ENCODE measurements around the gene SULT1C3. TPM values are rescaled to one million over a fixed set of nuclear protein-coding genes. Genes with fewer than 3 reads are reported as not detected.

Gene SULT1C3
- not detected for polyA plus RNA-seq (2013, experiment 1 of 2)
- not detected for polyA plus RNA-seq (2013, experiment 2 of 2)

- Histone ChIP-seq H3K27ac (ENCODE audit: low read depth, low read length, severe bottlenecking) (no peak within 1 kb of the TSS), H3K9me3 (ENCODE audit: control insufficient read depth, low read length) (no peaks in the 10 kb centered on the region), H3K4me3 (ENCODE audit: extremely low read depth, insufficient read depth, low read length, poor library complexity, severe bottlenecking) (no peak within 1 kb of the TSS), H3K4me1 (ENCODE audit: control insufficient read depth, insufficient read depth, low read length, poor library complexity, severe bottlenecking) (no peaks in the 10 kb centered on the region), H3K36me3 (ENCODE audit: control insufficient read depth, insufficient read depth, low read length) (no peaks in the 10 kb centered on the region)
- WGBS, 2 experiments (ENCODE audit: insufficient coverage in 2 of 2): no CpG with 5 or more reads among the region's 2 CpGs
Measured at GRCh38 chr2:108239786-108240185, at the start of gene SULT1C3. Gene SULT1C3 (plus strand): TSS chr2:108239968. CDS start chr2:108247195, 7,227 bp downstream.

- Histone ChIP-seq H3K36me3 (ENCODE audit: control insufficient read depth, insufficient read depth, low read length) (no peaks in the 10 kb centered on the region), H3K9me3 (ENCODE audit: control insufficient read depth, low read length) (no peaks in the 10 kb centered on the region), H3K4me1 (ENCODE audit: control insufficient read depth, insufficient read depth, low read length, poor library complexity, severe bottlenecking) (no peaks in the 10 kb centered on the region), H3K27ac (ENCODE audit: low read depth, low read length, severe bottlenecking) (no peak overlapping the region), H3K4me3 (ENCODE audit: extremely low read depth, insufficient read depth, low read length, poor library complexity, severe bottlenecking) (no peak overlapping the region)
- 94 to 100% methylated on average over 1 to 2 of the region's 3 CpGs for WGBS, 2 experiments (ENCODE audit: insufficient coverage in 2 of 2)
Measured at GRCh38 chr2:108193251-108193650, 46.5 kb upstream of the SULT1C3 start.

- H3K36me3 ChIP-seq (ENCODE audit: control insufficient read depth, insufficient read depth, low read length): no peaks in the 10 kb centered on the region
Measured at GRCh38 chr2:108194409-108195132, 45.2 kb upstream of the SULT1C3 start.

GRCh38 chr2:108195133-108195439, 44.7 kb upstream of the SULT1C3 start:
- Histone ChIP-seq H3K9me3 (ENCODE audit: control insufficient read depth, low read length) (no peaks in the 10 kb centered on the region), H3K4me3 (ENCODE audit: extremely low read depth, insufficient read depth, low read length, poor library complexity, severe bottlenecking) (no peak overlapping the region), H3K4me1 (ENCODE audit: control insufficient read depth, insufficient read depth, low read length, poor library complexity, severe bottlenecking) (no peaks in the 10 kb centered on the region), H3K27ac (ENCODE audit: low read depth, low read length, severe bottlenecking) (no peak overlapping the region), H3K36me3 (ENCODE audit: control insufficient read depth, insufficient read depth, low read length) (no peaks in the 10 kb centered on the region)

More at GRCh38 chr2:108194409-108195132, 45.2 kb upstream of the SULT1C3 start:
- H3K4me3 ChIP-seq (ENCODE audit: extremely low read depth, insufficient read depth, low read length, poor library complexity, severe bottlenecking): no peak overlapping the region
- 81 to 87% methylated on average over 4 of the region's 7 CpGs for WGBS, 2 experiments (ENCODE audit: insufficient coverage in 2 of 2)
- H3K27ac ChIP-seq (ENCODE audit: low read depth, low read length, severe bottlenecking): no peak overlapping the region
- H3K9me3 ChIP-seq (ENCODE audit: control insufficient read depth, low read length): no peaks in the 10 kb centered on the region
- H3K4me1 ChIP-seq (ENCODE audit: control insufficient read depth, insufficient read depth, low read length, poor library complexity, severe bottlenecking): no peaks in the 10 kb centered on the region

GRCh38 chr2:108199726-108200125, 40.0 kb upstream of the SULT1C3 start:
- Histone ChIP-seq H3K27ac (ENCODE audit: low read depth, low read length, severe bottlenecking) (no peak overlapping the region), H3K4me3 (ENCODE audit: extremely low read depth, insufficient read depth, low read length, poor library complexity, severe bottlenecking) (no peak overlapping the region), H3K9me3 (ENCODE audit: control insufficient read depth, low read length) (no peaks in the 10 kb centered on the region), H3K36me3 (ENCODE audit: control insufficient read depth, insufficient read depth, low read length) (no peaks in the 10 kb centered on the region), H3K4me1 (ENCODE audit: control insufficient read depth, insufficient read depth, low read length, poor library complexity, severe bottlenecking) (no peaks in the 10 kb centered on the region)

- Histone ChIP-seq H3K4me3 (ENCODE audit: extremely low read depth, insufficient read depth, low read length, poor library complexity, severe bottlenecking) (no peak overlapping the region), H3K4me1 (ENCODE audit: control insufficient read depth, insufficient read depth, low read length, poor library complexity, severe bottlenecking) (no peaks in the 10 kb centered on the region), H3K9me3 (ENCODE audit: control insufficient read depth, low read length) (no peaks in the 10 kb centered on the region), H3K36me3 (ENCODE audit: control insufficient read depth, insufficient read depth, low read length) (no peaks in the 10 kb centered on the region), H3K27ac (ENCODE audit: low read depth, low read length, severe bottlenecking) (no peak overlapping the region)
- WGBS, 2 experiments (ENCODE audit: insufficient coverage in 2 of 2): 80 to 89% methylated on average over 1 to 5 of the region's 7 CpGs
Measured at GRCh38 chr2:108200569-108200968, 39.2 kb upstream of the SULT1C3 start.

GRCh38 chr2:108212671-108213070, 27.1 kb upstream of the SULT1C3 start:
- Histone ChIP-seq H3K4me3 (ENCODE audit: extremely low read depth, insufficient read depth, low read length, poor library complexity, severe bottlenecking) (no peak overlapping the region), H3K4me1 (ENCODE audit: control insufficient read depth, insufficient read depth, low read length, poor library complexity, severe bottlenecking) (no peaks in the 10 kb centered on the region), H3K27ac (ENCODE audit: low read depth, low read length, severe bottlenecking) (no peak overlapping the region), H3K9me3 (ENCODE audit: control insufficient read depth, low read length) (peaks cover 16% of the 10 kb centered on the region), H3K36me3 (ENCODE audit: control insufficient read depth, insufficient read depth, low read length) (no peaks in the 10 kb centered on the region)
- WGBS, 2 experiments (ENCODE audit: insufficient coverage in 2 of 2): 95 to 100% methylated on average over 1 to 3 of the region's 3 CpGs

GRCh38 chr2:108215794-108216211, 24.0 kb upstream of the SULT1C3 start:
- H3K4me3 ChIP-seq (ENCODE audit: extremely low read depth, insufficient read depth, low read length, poor library complexity, severe bottlenecking): no peak overlapping the region
- 78 to 79% methylated on average over 2 to 3 of the region's 3 CpGs for WGBS, 2 experiments (ENCODE audit: insufficient coverage in 2 of 2)
- no peaks in the 10 kb centered on the region for H3K36me3 ChIP-seq (ENCODE audit: control insufficient read depth, insufficient read depth, low read length)
- H3K27ac ChIP-seq (ENCODE audit: low read depth, low read length, severe bottlenecking): no peak overlapping the region
- H3K9me3 ChIP-seq (ENCODE audit: control insufficient read depth, low read length): no peaks in the 10 kb centered on the region
- H3K4me1 ChIP-seq (ENCODE audit: control insufficient read depth, insufficient read depth, low read length, poor library complexity, severe bottlenecking): no peaks in the 10 kb centered on the region

- 77 to 94% methylated on average over 2 of the region's 2 CpGs for WGBS, 2 experiments (ENCODE audit: insufficient coverage in 2 of 2)
- no peaks in the 10 kb centered on the region for H3K36me3 ChIP-seq (ENCODE audit: control insufficient read depth, insufficient read depth, low read length)
Measured at GRCh38 chr2:108217211-108217610, 22.6 kb upstream of the SULT1C3 start.

GRCh38 chr2:108219688-108220087, 20.1 kb upstream of the SULT1C3 start:
- H3K9me3 ChIP-seq (ENCODE audit: control insufficient read depth, low read length): peaks cover 6% of the 10 kb centered on the region
- H3K4me1 ChIP-seq (ENCODE audit: control insufficient read depth, insufficient read depth, low read length, poor library complexity, severe bottlenecking): no peaks in the 10 kb centered on the region
- no peak overlapping the region for H3K4me3 ChIP-seq (ENCODE audit: extremely low read depth, insufficient read depth, low read length, poor library complexity, severe bottlenecking)
- no peaks in the 10 kb centered on the region for H3K36me3 ChIP-seq (ENCODE audit: control insufficient read depth, insufficient read depth, low read length)
- WGBS, 2 experiments (ENCODE audit: insufficient coverage in 2 of 2): 54 to 78% methylated on average over 2 to 3 of the region's 3 CpGs
- no peak overlapping the region for H3K27ac ChIP-seq (ENCODE audit: low read depth, low read length, severe bottlenecking)

More at GRCh38 chr2:108217211-108217610, 22.6 kb upstream of the SULT1C3 start:
- no peaks in the 10 kb centered on the region for H3K9me3 ChIP-seq (ENCODE audit: control insufficient read depth, low read length)
- H3K4me1 ChIP-seq (ENCODE audit: control insufficient read depth, insufficient read depth, low read length, poor library complexity, severe bottlenecking): no peaks in the 10 kb centered on the region
- no peak overlapping the region for H3K4me3 ChIP-seq (ENCODE audit: extremely low read depth, insufficient read depth, low read length, poor library complexity, severe bottlenecking)
- no peak overlapping the region for H3K27ac ChIP-seq (ENCODE audit: low read depth, low read length, severe bottlenecking)

- Histone ChIP-seq H3K9me3 (ENCODE audit: control insufficient read depth, low read length) (peaks cover 6% of the 10 kb centered on the region), H3K4me3 (ENCODE audit: extremely low read depth, insufficient read depth, low read length, poor library complexity, severe bottlenecking) (no peak overlapping the region), H3K4me1 (ENCODE audit: control insufficient read depth, insufficient read depth, low read length, poor library complexity, severe bottlenecking) (no peaks in the 10 kb centered on the region), H3K36me3 (ENCODE audit: control insufficient read depth, insufficient read depth, low read length) (no peaks in the 10 kb centered on the region), H3K27ac (ENCODE audit: low read depth, low read length, severe bottlenecking) (no peak overlapping the region)
- WGBS, 2 experiments (ENCODE audit: insufficient coverage in 2 of 2): 93% methylated on average over 3 of the region's 3 CpGs; no CpG with 5 or more reads in 1 of the 2 experiments
Measured at GRCh38 chr2:108220191-108220590, 19.6 kb upstream of the SULT1C3 start.
